ENCODE data around the gene HRCT1. TPM values are rescaled to one million over a fixed set of nuclear protein-coding genes. Genes with fewer than 3 reads are reported as not detected.

The HRCT1 gene
- total and polyA plus RNA-seq, 11 donors: 0.97 to 9.5 (median 4.4) TPM

- peaks cover 21 to 95% (median 82%) of the 10 kb centered on the region in 12 donors for H3K4me1 ChIP-seq
- peak in 1 of 2 donors; percentile 30 for TF ChIP-seq POLR2A (IDR thresholded peaks at IDR 0.05)
- no peak for TF ChIP-seq CTCF (IDR thresholded peaks at IDR 0.05)
- H3K4me3 ChIP-seq: peak overlapping the region in 11 of 12 donors; percentile 2 to 59 (median 42)
- no peaks in the 10 kb centered on the region for H3K9me3 ChIP-seq
- intact Hi-C loops (cut with DNase I): loop anchor here in 3 of 10 donors (1.0 to 5.0 kb wide), 3 partner anchors 38 to 115 kb away; no protein-coding TSS in a partner anchor
- ATAC-seq (peak; percentile 26 to 62 (median 49)), DNase-seq (peak; percentile 61 to 81 (median 80))
- no peaks in the 10 kb centered on the region for H3K36me3 ChIP-seq
- WGBS, 4 donors: 17 to 47% (median 24%) methylated on average over 11 to 14 of the region's 14 CpGs
- H3K27ac ChIP-seq: peak overlapping the region; percentile 87 to 98 (median 95)
- no peaks in the 10 kb centered on the region for H3K27me3 ChIP-seq
These were observed 1.1 kb downstream of the HRCT1 start for GRCh38 chr9:35906923-35907699.

GRCh38 chr9:35907711-35908503 lies 1.9 kb downstream of the HRCT1 start:
- ATAC-seq: peak; percentile 62 to 70 (median 66)
- peak overlapping the region in 9 of 12 donors; percentile 18 to 59 (median 53) for H3K4me3 ChIP-seq
- TF ChIP-seq POLR2A (IDR thresholded peaks at IDR 0.05): peak in 1 of 2 donors; percentile 51
- TF ChIP-seq CTCF (IDR thresholded peaks at IDR 0.05): peak in 1 of 12 donors; percentile 8
- H3K36me3 ChIP-seq: no peaks in the 10 kb centered on the region
- peak; percentile 76 to 85 (median 82) for DNase-seq
- WGBS, 4 donors: 27 to 43% (median 36%) methylated on average over 13 of the region's 13 CpGs
- H3K9me3 ChIP-seq: no peaks in the 10 kb centered on the region
- peak overlapping the region; percentile 87 to 98 (median 95) for H3K27ac ChIP-seq
- intact Hi-C loops (cut with DNase I): loop anchor here in 2 of 10 donors (5.0 kb wide), 2 partner anchors 39 to 114 kb away; no protein-coding TSS in a partner anchor
- H3K27me3 ChIP-seq: no peaks in the 10 kb centered on the region
- H3K4me1 ChIP-seq: peaks cover 21 to 100% (median 85%) of the 10 kb centered on the region in 12 donors

- TF ChIP-seq CTCF (IDR thresholded peaks at IDR 0.05): no peak
- TF ChIP-seq POLR2A (IDR thresholded peaks at IDR 0.05): no peak
- DNase-seq (peak in 4 of 5 donors; percentile 57 to 80 (median 66)), ATAC-seq (peak in 3 of 4 donors; percentile 4 to 20 (median 7))
- Histone ChIP-seq H3K36me3 (no peaks in the 10 kb centered on the region), H3K9me3 (no peaks in the 10 kb centered on the region), H3K27me3 (no peaks in the 10 kb centered on the region), H3K27ac (peak overlapping the region; percentile 87 to 98 (median 95)), H3K4me1 (peaks cover 20 to 96% (median 80%) of the 10 kb centered on the region in 12 donors), H3K4me3 (peak overlapping the region in 8 of 12 donors; percentile 41 to 59 (median 53))
- intact Hi-C loops (cut with DNase I): loop anchor here in 2 of 10 donors (5.0 kb wide), 2 partner anchors 39 to 114 kb away; no protein-coding TSS in a partner anchor
- WGBS, 4 donors: 35 to 61% (median 44%) methylated on average over 9 of the region's 9 CpGs
These were observed 2.6 kb downstream of the HRCT1 start for GRCh38 chr9:35908504-35909125.

Measured in heart left ventricle (tissue), 16 donors.